IPS DF 4.7 (cell line): Measurements from ENCODE around the gene MYO1F.
"Not testable (repeated sequence)": the region's sequence is repeated elsewhere in the genome, so short reads cannot be mapped to it uniquely, and the experiment has no call there.

Experiments
- DNase-seq: peaks from one replicate; pipeline ENCODE4 v3.0.0-alpha.2; 2013; ENCODE audit warnings: low spot score; ENCODE audit errors: extremely low read depth

The MYO1F gene

DNA sequence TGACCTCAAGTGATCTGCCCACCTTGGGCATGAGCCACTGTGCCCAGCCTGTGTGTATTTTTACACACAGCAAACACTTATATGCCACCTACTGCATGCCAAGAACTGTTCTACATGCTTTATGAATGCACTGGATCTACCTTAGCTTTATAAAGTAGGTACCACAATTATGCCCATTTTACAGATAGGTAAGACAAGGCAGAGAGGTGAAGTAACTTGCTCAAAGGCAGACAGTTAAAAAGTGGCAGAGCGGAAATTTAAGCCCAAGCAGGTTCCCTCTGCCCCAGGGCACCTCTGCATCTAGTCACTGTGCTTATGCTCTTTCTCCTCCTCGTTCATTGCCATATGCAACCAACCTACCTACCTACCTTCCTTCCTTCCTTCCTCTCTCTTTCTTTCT, 22.8 kb upstream of the MYO1F start:
- DNase-seq: no peak

DNA sequence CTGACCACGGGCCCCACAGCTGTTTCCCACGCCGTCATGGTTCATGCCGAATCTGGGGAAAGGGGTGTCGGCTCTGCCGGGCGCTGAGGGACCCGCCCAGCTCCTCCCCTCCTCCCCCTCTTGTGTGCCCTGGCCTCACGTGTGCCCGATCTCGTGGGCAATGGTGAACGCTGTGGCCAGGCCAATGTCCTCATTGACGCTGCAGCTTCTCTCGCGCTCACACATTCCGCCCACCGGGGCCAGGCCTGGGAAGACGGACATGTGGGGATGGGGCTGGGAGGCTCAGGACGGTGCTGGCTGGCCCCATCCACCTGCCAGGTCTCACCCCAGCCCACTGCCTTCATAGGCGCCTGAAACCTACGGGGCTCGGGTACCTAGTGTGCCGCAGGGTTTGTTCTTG, 18.9 kb upstream of the MYO1F start:
- DNase-seq: no peak

DNA sequence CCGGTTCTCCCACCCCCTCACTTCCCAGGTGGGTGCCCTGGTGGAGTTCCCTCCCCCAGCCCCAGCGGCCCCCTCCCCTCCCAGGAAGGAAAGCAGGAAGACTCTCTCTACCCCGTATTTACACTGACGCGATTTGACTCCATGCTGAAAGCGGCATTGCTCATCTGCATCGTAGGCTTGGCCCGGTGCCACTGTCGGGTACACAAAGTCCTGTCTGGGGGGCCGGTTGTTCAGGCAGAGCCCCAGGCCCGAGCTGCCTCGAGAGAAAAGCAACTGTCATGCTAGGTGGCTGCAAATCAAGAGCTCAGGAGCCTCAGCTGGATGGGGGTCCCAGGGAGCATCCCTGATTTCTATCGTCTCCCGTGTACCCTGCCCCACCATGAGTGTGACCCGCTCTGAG, 18.4 kb upstream of the MYO1F start:
- no peak for DNase-seq

DNA sequence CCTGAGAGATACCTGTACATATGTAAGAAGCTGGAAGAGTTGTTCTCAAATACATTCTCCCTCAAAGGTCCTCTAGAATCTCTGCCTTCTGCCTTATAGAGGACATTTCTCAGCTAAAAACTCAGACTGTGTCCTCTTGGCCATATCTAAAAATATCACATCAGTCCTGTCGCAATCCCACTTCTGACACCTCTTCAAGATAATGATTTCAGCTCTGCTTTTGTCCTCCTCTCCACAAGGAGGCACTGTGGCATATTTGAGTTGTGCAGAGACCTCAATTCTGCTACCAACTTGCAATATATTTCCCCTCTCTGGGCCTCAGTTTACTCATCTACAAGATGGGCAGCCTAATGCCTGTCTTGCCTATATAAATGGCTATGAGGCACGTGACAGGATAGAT, 16.7 kb upstream of the MYO1F start:
- DNase-seq: no peak

DNA sequence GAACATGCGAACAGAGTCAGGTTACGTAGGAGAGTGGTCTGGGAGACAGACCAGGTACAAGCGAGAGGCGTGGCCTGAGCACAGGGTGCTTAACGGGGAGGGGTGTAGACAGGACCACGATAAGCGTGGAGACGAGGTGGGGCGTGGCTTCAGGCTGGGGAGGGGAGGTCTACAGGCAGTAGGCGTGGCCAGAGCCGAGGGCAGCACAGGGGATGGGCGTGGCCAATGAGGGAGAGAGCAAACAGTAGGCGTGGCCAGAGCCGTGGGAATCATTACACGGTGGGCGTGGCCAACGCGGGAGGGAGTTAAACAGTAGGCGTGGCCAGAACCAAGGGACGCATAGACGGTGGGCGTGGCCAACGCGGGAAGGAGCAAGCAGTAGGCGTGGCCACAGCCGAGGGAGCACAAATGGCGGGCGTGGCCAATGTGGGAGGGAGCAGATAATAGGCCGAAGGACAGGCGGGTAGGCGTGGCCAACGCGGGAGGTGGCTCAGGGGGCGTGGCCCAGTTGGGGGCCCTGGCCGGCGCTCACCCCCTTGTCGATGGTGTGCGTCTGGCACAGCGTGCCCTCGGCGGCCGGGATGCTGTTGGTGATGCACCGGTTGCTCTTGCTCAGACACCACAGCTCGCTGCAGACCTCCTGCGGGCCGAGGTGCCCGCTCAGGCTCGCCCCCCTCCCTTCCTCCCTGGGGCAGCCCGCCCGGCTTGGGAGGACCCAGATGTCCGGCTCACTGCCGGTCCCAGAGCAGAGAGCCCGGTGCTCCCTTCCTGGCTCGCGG, 15.2 kb upstream of the MYO1F start:
- DNase-seq: no peak

DNA sequence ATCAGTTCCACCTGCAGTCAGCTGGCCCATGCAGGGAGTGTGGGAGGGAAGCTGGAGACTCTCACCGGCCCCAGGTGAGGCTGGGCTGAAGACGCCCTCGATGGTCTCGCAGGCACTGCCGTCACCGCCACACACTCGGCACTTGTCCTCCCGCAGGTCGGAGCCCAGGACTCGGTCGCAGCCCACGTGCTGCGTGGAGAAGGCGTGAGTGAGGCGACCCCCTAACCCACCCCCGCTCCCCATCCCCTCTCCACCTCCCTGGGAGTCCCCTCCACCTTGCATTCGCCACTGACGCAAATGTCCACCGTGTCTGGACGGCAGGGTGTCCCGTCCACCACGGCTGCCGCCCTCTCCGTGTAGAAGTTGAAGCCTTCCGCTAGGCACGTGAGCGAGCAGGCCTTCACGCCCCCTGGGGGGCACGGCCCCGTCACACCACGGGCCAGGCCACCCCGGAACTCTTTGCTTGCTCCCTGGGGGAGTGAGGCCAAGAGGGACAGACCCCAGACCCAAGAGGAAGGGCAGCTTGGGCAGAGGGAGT, 12.0 kb upstream of the MYO1F start:
- DNase-seq: no peak

DNA sequence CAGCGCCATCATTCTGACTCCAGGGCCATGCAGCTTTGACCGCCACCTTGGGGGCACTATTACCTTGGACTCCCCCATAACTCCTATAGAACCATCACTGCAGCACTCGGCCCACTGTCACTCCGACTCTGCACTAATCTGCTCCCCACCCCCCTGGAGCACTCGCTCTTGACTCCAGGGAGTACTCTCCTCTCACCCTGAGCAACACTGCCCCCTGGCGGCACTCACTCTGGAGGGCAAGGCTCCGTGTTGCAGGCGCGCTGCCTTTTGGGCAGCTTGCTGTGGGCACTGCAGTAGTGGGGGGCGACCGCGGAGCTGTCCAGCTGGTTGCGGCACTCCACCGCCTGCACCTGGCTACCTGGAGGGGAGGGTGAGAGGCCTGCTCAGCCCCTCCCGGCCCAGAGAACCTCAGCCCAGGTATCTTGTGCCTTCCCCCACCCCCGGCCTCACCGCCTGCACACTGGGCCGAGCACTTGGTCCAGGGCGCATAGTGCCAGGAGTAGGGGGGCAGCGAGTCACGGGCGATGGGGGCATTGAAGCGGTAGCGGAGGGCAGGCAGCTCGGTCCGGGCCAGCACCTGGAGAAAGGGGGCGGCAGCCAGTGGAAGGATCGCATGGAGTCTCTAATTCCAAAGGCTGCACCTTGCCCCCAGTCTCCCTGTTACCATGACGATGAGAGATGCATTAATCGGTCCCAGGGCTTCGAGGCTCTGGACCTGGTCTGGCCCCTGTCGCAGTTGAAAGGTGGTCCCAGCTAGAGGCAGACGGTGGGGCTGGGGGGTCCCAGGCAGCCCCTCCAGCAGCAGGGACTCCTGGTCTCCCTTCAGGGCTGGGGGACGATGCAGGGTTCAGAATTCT, 8.9 kb upstream of the MYO1F start:
- no peak for DNase-seq

DNA sequence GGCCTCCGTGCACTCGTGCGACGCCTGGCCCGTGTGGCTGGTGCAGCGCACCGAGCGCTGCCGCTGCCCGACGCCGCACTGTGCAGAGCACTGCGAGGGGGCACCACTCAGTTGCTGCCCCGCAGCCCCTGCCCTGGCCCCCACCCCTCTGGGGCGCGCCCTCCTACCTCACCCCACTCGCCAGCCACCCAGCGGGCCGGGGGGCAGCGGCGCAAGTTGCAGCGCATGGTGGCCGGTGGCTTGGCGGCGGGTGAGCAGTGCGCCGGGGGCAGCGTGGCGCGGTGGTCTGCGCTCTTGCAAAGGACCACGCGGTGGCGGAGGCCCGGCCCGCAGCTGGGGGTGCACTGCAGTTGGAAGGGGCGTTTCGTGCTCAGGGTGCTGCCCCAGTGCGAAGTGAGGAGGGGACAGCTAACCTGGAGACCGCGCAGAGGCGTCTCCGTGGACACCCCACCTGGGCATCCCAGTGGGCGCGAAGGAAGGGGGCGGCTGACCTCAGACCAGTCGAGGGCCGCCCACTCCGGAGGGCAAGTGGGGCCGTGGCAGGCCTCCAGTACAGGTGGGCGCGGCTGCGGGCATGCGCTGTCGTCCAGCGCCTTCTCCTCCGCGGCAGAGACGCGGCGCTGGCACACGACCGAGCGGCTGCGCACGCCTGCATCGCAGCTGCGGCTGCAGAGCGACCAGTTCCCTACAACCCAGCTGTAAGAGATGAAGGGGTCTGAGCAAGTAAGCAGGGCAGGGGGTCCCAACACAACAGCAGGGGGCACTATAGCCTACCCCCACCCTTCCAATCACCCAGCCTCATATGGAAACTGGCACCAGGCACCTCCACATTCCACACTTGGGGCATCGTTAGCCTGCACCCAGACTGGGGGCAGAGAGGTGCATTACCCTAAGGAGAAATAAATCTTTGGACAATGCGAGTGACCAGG, 8.0 kb upstream of the MYO1F start:
- no peak for DNase-seq

DNA sequence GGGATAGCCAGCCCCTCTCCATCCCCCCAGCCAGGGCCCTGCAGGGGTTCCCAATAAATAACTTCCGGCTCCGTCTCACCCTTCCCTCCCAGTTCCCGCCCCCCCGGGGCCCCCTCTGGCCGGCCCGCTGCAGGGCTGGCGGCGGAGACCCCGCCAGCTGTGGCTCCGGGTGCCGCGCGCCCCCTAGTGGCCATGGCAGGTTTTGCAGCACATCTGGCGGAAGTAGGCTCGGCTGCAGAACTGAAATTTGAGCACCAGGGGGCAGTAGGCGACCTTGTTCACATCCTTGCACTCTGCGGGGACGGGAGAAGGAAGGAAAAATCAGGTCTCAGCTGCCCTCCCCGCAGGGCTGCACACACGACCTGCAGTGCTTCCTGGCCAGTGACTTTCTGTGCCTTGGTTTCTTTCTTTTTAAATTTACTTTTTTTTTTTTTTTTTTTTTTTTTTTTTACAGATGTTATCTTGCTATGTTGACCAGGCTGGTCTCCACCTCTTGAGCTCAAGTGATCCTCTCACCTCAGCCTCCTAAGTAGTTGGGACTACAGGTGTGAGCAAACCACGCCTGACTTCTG, 3.6 kb upstream of the MYO1F start:
- no peak for DNase-seq

DNA sequence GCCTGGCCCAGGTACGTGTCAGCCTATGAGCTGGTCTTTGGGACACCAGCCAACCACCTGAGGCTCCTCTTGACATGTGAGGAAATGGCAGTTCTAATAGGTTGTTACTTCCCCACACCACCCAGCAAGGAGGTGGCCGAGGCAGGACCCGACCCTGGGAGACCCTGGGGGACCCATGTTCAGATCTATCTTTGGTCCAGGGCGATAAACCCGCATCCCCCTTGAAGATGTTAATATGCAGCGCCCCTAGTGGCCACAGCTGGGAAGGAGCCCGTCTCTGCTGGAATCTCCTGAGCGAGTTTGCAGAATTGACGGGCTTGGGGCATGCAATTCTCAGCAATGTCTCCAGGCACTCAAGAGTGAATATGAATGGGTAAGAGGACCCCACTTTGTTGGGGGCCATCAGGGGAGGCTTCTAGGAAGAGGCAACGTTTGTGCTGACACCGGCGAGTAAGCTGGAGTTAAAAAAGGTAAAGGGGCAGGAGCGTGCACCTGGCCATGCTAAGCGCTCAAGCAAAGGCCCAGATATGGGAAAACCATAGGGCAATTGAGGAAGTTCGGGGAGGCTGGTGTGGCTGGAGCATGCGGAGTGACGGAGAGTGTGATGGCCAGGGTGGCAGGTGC, 1.5 kb upstream of the MYO1F start:
- DNase-seq: no peak

DNA sequence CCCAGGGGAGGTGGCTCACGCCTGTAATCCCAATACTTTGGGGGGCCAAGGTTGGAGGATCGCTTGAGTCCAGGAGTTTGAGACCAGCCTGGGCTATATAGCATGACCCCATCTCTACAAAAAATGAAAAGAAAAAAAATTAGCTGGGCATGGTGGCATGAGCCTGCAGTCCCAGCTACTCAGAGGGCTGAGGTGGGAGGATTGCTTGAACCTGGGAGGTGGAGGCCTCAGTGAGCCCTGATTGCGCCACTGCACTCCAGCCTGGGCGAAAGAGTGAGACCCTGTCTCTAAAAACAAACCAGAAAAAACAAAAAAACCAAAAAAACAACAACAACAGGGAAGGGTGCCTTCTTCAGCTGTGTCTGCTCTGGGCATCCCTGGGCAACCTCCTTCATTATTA, 499 bp upstream of the MYO1F start:
- no peak for DNase-seq

DNA sequence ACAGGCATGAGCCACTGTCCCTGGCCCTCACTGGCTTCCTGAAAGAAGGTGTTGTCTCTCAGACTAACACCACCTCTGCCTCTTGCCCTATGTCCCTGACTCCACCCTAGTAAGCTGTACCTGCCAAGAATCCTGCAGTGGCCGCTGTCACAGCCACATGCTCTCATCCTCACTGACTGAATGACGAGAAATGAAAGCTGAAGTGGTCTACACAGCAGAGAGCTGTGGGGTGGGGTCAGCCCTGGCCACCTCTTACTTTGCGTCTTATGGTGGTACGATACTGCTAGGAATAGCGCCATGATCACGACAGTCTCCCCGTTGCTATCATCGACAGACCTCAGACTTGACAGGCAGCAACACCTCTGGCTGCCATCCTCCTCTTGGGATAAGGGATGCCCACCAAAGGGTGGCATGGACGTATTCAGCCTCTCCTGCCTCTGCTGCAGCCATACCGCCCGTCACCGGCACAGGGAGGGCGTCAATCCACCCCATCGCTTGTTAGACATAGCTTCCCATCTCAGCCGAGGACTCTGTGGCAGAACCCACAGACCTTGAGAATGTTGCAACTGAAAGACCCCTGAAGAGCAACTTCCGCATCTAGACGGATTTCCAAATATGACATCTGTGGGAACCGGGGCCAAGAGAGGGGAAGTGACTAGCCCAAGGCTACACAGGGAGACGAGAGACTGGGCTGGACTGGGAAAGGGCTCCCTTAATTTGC, 809 bp downstream of the MYO1F start:
- no peak for DNase-seq

DNA sequence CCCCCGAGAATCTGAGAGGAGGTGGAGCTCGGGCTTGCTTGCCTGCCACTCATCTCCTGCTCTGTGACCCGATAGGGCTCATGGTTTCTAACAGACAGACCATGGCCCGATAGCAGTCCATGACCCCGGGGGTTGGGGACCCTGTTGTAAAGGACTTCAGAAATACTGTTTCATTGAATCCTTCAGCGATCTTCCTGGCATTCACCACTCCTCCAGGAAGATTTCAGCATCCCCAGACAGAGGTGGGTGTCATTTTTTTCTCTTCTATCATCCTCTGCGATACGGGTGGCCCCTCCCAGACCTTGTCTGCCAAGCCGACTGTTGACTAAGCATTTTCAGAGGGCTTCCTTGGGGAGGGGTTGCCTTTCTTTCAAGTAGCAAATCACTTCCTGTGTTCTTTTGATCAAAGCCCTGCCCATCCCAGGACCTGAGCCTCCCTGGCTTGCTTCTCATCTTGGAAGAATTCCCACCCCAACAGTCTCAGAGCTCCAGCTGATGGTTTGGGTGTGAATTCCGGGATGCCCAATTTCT, 1.7 kb downstream of the MYO1F start:
- DNase-seq: no peak

DNA sequence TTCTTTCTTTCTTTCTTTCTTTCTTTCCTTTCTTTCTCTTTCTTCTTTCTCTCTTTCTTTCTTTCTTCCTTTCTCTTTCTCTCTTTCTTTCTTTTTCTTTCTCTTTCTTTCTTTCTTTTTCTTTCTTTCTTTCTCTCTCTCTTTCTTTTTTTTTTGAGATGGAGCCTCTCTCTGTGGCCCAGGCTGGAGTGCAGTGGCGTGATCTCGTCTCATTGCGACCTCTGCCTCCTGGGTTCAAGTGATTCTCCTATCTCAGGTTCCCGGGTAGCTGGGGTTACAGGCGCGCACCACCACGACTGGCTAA, 2.7 kb downstream of the MYO1F start:
- DNase-seq: not testable (repeated sequence)

DNA sequence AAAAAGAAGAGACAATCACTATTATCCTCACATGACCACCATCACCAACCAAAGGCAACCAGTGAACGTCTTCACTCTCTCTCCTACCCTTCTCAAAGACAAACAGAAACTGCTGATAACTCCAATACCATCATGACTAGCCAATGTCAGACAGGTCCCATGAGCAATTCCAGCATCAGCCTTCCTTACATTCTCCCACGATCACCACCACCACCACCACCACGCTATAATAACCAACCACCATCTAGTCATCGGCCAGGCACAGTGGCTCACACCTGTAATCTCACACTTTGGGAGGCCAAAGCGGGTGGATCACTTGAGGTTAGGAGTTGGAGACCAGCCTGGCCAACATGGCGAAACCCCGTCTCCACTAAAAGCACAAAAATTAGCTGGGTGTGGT, 3.9 kb downstream of the MYO1F start:
- DNase-seq: no peak

DNA sequence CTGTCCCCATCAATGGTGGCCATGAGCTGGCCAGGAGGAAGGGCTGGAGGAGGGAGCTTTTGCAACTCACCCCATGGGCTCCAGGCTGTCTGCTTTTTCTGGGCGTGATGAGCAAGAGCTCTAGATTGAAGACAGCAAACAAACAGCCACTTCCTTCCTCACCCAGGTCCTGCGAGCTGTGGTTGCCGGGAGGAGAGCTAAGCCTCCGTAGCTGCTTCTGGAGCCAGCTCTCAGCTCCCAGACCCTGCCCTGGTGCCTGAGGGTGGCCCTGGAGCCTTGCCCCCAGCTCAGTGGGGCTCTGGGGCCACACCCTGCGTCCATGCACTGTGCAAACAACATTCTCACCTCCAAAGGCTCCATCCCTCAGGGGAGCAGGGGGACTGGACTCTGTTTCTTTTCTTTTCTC, 6.2 kb downstream of the MYO1F start:
- DNase-seq: no peak

DNA sequence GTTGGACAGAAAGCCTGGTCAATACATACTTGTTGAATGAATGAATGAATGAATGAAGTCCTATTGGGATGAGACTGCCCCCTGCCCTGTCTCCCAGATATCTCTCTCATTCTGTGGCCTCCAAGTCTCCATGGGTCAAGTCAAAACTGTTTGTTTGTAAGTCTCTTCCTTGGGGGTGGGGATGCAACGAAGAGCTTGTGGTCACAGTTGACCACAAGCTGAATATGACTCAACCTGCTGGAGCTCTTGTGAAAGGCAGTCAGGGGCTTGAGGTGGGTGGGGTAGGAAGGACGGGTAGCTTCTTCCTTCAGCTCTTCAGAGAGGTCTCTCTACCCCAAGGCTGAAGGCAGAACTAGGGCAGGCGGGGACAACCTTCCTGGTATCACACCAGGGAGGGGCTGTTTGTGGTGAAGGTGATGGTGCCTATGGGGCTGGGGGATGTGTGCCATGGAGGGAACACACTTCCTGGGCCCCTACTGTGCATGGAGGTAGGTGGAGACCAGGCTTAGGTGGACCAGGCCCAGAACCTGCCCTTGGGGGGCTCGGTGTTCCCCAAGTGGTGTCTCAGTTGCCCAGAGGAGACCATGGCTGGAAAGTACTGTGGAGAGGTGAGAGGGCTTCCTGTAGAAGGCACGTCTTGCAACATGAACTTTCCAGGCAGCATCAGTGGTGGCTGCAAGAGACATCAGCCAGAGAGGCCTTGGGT, 8.0 kb downstream of the MYO1F start:
- DNase-seq: no peak

DNA sequence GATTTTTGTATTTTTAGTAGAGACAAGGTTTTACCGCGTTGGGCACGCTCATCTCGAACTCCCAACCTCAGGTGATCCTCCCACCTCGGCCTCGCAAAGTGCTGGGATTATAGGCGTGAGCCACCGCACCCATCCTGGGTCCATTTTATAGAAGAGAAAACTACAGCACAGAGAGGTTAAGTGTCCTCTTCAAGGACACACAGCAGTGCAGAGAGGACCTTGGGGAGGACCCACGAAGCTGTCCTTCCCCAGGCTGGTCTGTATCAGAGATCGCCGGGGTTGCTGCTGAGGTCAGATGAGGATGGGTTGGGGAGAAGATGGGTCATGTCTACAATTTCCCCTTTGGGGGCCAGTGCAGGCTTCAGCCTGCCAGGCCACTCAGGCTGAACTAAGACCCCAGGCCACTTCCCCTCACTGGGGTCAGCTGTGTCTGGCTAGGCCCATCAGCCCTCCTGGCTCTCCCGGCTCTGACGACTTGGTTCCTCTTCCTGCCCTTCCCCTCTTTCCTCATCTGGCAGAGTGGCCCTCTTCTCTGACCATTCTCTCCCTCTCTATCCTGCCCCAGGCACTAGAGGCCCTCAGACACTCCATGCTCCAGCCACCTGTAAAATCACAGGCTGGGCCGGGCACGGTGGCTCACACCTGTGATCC, 9.6 kb downstream of the MYO1F start:
- no peak for DNase-seq

DNA sequence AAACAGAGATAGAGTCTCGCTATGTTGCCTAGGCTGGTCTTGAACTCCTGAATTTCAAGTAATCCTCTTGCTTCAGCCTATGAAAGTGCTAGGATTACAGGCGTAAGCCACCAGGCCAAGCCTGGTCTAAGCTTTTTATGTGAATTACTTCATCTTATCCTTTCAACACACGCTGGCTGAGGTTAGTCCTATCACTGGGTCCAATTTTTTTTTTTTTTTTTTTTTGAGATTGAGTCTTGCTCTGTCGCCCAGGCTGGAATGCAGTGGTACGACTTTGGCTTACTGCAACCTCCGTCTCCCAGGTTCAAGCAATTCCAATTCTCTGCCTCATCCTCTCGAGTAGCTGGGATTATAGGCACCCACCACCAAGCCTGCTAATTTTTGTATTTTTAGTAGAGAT, 10.4 kb downstream of the MYO1F start:
- no peak for DNase-seq
